GM19468 (cell line): ENCODE results near the gene GRIK5.
"Not testable (repeated sequence)": the region's sequence is repeated elsewhere in the genome, so short reads cannot be mapped to it uniquely, and the experiment has no call there.

Experiments
- ATAC-seq: cut with Tn5 transposase; IDR thresholded peaks from one replicate; pipeline ENCODE4 v1.9.1; 2021; ENCODE audit warnings: mild to moderate bottlenecking, moderate library complexity, moderate number of reproducible peaks; ENCODE audit not compliant: unreplicated experiment; ENCODE audit errors: extremely low read depth

The GRIK5 gene

GRCh38 chr19:42053037-42053935 lies 16.7 kb downstream of the GRIK5 start:
- ATAC-seq: no peak

- ATAC-seq: no peak
Observed at GRCh38 chr19:42052241-42052863, 17.7 kb downstream of the GRIK5 start.

- ATAC-seq: no peak
Observed at GRCh38 chr19:42051166-42052115, 18.6 kb downstream of the GRIK5 start.

GRCh38 chr19:42048992-42049391 lies 21.0 kb downstream of the GRIK5 start:
- ATAC-seq: no peak

- ATAC-seq: no peak
Observed at GRCh38 chr19:42045575-42045974, 24.4 kb downstream of the GRIK5 start.

GRCh38 chr19:42042455-42043170 lies 27.4 kb downstream of the GRIK5 start:
- no peak for ATAC-seq

- ATAC-seq: not testable (repeated sequence)
Observed at GRCh38 chr19:42040491-42040890, 29.5 kb downstream of the GRIK5 start.

GRCh38 chr19:42040031-42040430 lies 30.0 kb downstream of the GRIK5 start:
- ATAC-seq: no peak

- ATAC-seq: no peak
Observed at GRCh38 chr19:42038666-42039065, 31.3 kb downstream of the GRIK5 start.

GRCh38 chr19:42037649-42038048 lies 32.4 kb downstream of the GRIK5 start:
- no peak for ATAC-seq

GRCh38 chr19:42034640-42035391 lies 35.2 kb downstream of the GRIK5 start:
- ATAC-seq: not testable (repeated sequence)

GRCh38 chr19:42033413-42033812 lies 36.6 kb downstream of the GRIK5 start:
- no peak for ATAC-seq

- no peak for ATAC-seq
Observed at GRCh38 chr19:42032431-42032830, 37.6 kb downstream of the GRIK5 start.

GRCh38 chr19:42030645-42031440 lies 39.2 kb downstream of the GRIK5 start:
- no peak for ATAC-seq

- ATAC-seq: no peak
Observed at GRCh38 chr19:42028304-42029216, 41.4 kb downstream of the GRIK5 start.

- no peak for ATAC-seq
Observed at GRCh38 chr19:42024622-42025111, 45.3 kb downstream of the GRIK5 start.

- no peak for ATAC-seq
Observed at GRCh38 chr19:42023943-42024260, 46.1 kb downstream of the GRIK5 start.
